SHP77 (cell line): ENCODE measurements around the gene CDO1.

Source experiments
- DNase-seq, 2 experiments: peaks; one replicate each; lab custom pipeline; 2025; lab: John Stamatoyannopoulos, UW

Gene CDO1

DNA sequence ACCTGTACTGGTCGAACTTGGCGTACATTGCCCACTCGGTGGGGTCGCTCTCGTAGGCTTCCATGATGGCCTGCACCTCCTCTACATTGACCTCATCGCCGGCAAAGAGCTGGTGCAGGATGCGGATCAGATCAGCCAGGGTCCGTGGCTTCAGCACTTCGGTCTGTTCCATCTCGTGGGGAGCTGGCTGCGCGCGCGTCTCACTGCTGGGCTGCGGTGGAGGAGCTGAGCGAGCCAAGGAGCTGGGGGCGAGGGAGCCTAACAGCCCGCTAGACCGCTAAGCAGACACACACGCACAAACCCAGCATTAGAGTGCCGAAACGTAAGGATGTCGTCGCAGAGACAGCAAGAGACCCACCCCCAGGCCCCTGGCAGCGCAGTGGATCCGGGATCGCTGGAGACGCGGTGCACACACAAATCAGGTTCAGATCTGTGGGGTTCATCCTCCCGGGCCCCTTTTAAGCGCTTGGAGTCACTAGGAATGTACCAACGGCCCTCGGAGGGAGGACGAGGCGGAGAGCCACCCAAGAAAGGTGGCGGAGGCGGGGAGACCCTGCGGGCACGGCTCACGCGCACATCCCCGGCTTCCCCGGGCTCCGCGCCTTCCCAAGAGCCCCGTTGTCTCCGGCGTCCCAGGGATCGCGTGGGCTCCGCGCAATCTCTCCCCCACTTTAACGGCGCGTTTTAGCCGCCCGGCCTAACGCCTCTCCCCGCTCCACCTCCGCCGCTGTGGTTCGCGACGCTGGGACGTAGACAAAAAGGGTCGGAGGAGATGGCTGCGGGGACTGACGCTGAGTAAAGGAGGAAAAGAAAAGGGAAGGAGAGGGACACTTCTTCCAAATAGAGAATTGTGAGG is at the start of gene CDO1:
TSS of gene CDO1 (minus strand) at position 434 of the 856 bp plus-strand sequence. CDS start at position 172, 262 bp downstream.
- no peak for DNase-seq

- no peak for DNase-seq
These were observed 42.9 kb upstream of the CDO1 start for GRCh38 chr5:115859378-115859777.

- no peak for DNase-seq
These were observed 41.9 kb upstream of the CDO1 start for GRCh38 chr5:115858396-115858795.

DNA sequence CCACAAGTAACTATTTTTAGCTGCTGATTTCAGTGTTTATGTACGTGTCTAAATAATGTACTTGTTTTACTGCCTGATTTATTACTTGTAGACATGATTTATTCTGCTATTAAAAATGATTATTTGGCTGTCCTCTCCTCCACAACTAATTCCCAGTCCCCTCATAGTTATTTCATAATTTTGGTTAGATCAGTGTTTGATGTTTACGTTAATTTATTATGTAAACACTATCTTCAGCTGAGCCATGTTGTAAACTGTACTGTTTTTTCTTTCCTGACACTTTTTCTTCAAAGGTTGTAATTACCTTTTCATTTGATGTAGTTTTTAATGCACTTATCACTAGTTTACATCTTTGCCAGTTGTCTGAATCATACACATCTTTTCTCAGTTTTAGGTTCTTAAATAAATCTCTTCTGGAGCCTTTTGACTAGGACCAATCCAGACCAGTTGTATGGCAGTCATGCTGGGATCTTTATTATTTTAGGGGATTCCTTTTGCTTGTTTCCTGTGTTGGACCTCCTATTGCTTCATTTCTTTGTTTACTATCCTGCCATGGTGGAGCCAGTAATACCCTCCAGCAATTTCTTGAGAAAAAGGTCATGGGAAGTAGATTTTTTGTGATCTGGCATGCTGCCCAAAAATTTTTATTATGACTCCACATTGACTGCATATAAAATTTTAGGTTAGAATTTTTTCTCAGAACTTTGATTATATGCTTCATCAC is 41.3 kb upstream of the CDO1 start:
- no peak for DNase-seq

GRCh38 chr5:115857057-115857479 is 40.6 kb upstream of the CDO1 start:
- no peak for DNase-seq

DNA sequence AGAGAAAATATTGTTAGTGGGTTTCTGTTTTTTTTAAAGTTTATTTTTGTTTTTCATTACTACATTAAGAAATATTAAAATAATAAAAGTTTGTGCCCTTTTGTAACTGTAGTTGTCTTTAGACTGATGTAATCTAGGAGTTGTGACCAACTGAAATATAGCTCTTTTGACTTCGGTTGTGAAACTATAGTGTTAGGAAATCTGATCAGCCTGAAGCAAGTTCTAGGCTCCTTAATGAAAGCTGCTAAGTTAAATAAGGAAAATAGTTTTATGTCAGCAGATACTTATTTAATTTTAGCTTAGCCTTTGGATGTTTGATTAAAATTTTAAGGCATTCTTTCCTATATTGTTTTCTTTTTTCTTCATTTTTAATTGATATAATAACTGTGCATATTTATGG is 39.5 kb upstream of the CDO1 start:
- no peak for DNase-seq

GRCh38 chr5:115854139-115854538 is 37.7 kb upstream of the CDO1 start:
- DNase-seq = no peak

DNA sequence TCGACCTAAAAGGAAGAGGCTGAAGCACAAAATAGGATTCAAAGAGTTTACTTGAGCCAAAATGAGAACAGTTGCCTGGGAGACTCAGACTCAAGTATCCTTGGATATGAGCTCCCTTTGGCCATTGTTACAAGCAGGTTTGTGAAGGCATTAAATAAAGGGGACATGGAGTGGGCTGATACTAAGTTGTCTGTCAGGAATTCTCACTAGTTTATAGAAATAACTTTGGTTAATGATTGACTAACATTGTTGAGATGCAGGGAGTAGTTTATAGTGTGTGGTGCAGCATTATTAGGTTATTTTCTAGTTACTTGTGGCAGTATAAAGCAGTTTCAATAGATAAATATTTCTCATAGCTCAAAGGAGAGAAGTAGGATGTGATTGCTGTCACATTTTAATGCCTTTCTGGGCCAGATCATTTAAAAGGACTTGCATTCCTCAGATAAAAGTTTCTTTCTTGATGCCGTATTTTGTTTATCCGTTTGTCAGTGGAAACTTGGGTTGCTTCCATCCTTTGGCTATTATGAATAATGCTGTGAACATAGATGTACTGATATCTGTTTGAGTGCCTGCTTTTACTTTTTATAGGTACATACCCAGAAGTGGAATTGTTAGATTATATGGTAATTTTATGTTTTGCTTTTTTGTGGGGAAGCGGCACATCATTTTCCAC is 34.4 kb upstream of the CDO1 start:
- DNase-seq = no peak

DNA sequence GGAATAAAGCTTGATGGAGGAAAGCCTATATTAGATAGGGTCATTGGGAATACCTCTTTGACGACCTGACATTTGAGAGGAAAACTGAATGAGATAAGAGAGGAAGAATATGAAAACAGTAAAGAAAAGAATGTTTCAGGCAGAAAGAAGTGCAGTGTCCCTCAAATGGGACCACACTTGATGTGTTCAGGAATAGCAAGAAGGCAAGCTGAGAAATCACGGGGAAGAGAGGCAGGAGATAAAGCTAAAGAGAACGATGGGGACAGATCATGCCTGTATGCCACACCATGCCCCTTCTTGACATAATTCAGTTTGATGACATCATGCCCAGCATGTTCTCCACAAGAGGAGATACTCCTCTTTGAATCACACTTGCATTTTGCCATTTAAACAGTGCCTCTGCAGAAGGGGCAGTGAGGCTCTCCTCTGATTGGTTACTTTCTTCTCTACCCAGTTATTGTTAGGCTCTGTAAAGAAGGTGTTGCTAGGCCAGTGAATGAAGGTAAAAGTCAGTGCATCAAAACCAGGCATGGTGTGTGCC is 32.9 kb upstream of the CDO1 start:
- DNase-seq = no peak

- no peak for DNase-seq
These were observed 30.8 kb upstream of the CDO1 start for GRCh38 chr5:115847290-115847689.

GRCh38 chr5:115844321-115844817 is 27.9 kb upstream of the CDO1 start:
- DNase-seq = no peak

- DNase-seq = no peak
These were observed 27.1 kb upstream of the CDO1 start for GRCh38 chr5:115843444-115844130.

- DNase-seq = peak in 1 of 2 experiments; percentile 0
These were observed 26.5 kb upstream of the CDO1 start for GRCh38 chr5:115842952-115843351.

DNA sequence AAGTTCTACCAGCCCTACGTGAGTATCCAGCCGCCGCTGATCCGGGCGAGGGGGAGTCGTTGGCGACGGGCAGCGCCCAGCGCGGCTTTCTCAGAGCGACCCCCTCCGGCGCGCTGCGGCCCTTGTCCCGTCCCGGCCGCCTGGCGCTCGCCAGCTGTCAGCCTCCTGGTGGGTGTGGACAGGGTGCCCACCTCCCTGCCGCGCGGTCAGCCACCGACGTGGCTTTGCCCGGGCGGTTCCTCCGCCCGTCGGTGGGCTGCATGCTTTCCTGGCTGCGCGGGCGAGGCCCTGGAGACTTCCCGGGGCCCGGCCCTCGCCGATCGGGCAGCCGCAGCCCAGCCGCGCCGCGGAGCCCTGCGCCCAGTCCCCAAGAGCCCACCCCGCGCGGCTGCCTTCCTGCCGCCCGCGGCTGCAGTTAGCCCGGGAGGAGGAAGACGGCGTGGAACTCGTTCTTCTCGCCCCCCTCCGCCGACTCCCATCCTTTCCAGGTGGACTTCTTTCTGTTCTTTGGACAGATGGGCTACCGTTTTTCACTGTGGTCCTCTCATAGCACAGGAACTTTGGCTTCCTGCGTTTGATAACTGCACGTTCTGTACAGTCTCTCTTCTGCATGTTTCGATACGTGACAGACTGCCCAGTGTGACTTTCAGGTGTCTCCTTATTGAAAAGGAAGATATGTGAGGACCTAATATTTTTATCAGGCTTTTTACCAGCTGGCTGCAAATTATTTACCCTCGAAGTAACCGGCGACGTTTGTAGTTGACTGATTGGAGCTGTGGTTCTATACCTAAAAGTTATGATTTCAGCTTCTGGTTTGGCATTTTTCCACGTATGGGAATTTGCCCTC is 25.9 kb upstream of the CDO1 start:
- DNase-seq = peak; percentile 57 to 73

GRCh38 chr5:115841382-115842088 is 25.1 kb upstream of the CDO1 start, which contains the start of the genes AP3S1 and ATG12:
AP3S1 (plus strand) TSS chr5:115841935; CDS start chr5:115842038, 103 bp downstream.
ATG12 (minus strand) TSS chr5:115841565; CDS start chr5:115841552, 13 bp downstream.
- peak; percentile 86 to 93 for DNase-seq

DNA sequence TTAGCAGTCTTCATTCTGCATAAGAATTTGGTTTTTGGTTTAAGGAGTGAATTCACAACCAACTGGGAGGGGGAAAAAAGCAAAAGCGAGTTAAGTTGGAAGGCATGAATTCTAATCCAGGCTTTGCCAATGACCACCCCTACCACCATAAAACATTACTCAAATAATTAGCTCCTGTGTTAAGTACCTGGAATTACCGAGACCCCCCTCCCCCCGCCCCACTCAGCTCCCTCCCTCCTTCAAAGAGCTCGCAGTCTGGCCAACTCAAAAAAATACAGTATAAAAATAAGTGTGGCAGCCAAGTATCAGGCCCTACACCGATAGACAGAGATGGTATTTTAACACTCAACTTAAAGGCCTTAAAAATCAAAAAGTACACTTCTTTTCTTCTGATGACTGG is 24.4 kb upstream of the CDO1 start:
- no peak for DNase-seq

GRCh38 chr5:115838885-115839518 is 22.5 kb upstream of the CDO1 start:
- peak; percentile 19 to 28 for DNase-seq

GRCh38 chr5:115835481-115835880 is 19.0 kb upstream of the CDO1 start:
- DNase-seq = no peak

- DNase-seq = peak; percentile 4 to 10
These were observed 14.8 kb upstream of the CDO1 start for GRCh38 chr5:115831163-115831768.
